Activated T-cell treated with anti-CD3 and anti-CD28 coated beads, Interleukin-2, amount 50 U/mL, for 72 hours (primary cell): ENCODE measurements around the gene FOXC1. TPM values are rescaled to one million over a fixed set of nuclear protein-coding genes. Genes with fewer than 3 reads are reported as not detected.

Experiments
- ATAC-seq, 2 donors: fragments of 150-1000 bp; cut with Tn5 transposase; replicated peaks in 1 of 2; 2 replicates each; pipeline ENCODE4 v1.10.0; 2021; ENCODE audit warnings: moderate library complexity in 2 of 2, mild to moderate bottlenecking in 1 of 2
- DNase-seq, 2 donors: peaks; one replicate each; pipeline ENCODE4 v3.0.0; 2021 to 2022; ENCODE audit warnings: mixed read lengths in 1 of 2
- H3K27ac Mint-ChIP-seq: one replicate; pipeline ENCODE4 v1.8.0; 2022; ENCODE audit warnings: mild to moderate bottlenecking, moderate library complexity, mixed read lengths
- H3K27me3 Mint-ChIP-seq: one replicate; pipeline ENCODE4 v1.8.0; 2022; ENCODE audit warnings: low read depth, mixed read lengths
- H3K36me3 Mint-ChIP-seq, 2 donors: one replicate each; pipeline ENCODE4 v1.8.0; 2022; ENCODE audit warnings: mixed read lengths in 2 of 2, mild to moderate bottlenecking in 1 of 2; ENCODE audit not compliant: insufficient read depth in 2 of 2
- H3K4me1 Mint-ChIP-seq: one replicate; pipeline ENCODE4 v1.8.0; 2022; ENCODE audit warnings: low read depth, mixed read lengths
- H3K4me3 Mint-ChIP-seq, 2 donors: one replicate each; pipeline ENCODE4 v1.8.0; 2022; ENCODE audit warnings: mild to moderate bottlenecking in 2 of 2, mixed read lengths in 2 of 2, moderate library complexity in 2 of 2
- H3K9me3 Mint-ChIP-seq, 2 donors: one replicate each; pipeline ENCODE4 v1.8.0; 2022; ENCODE audit warnings: mixed read lengths in 2 of 2
- total RNA-seq, 2 donors: library from RNA; stranded (reverse); gene quantifications; one replicate each; pipeline ENCODE4 v1.2.3, GENCODE V29; 2022

Gene FOXC1
- total RNA-seq, 2 donors from 2014 or later = 0.17 to 0.30 TPM

- H3K36me3 Mint-ChIP-seq = no peaks in the 10 kb centered on the region
- H3K4me1 Mint-ChIP-seq = no peaks in the 10 kb centered on the region
- no peak for ATAC-seq
Observed at GRCh38 chr6:1577146-1577680, 32.5 kb upstream of the FOXC1 start.

GRCh38 chr6:1577896-1578745 lies 31.6 kb upstream of the FOXC1 start:
- Mint-ChIP-seq H3K9me3 (no peaks in the 10 kb centered on the region), H3K4me1 (no peaks in the 10 kb centered on the region), H3K4me3 (no peak overlapping the region), H3K27me3 (no peaks in the 10 kb centered on the region), H3K36me3 (no peaks in the 10 kb centered on the region), H3K27ac (no peak overlapping the region)
- ATAC-seq (no peak), DNase-seq (no peak)

More at GRCh38 chr6:1577146-1577680, 32.5 kb upstream of the FOXC1 start:
- no peak for DNase-seq
- H3K9me3 Mint-ChIP-seq = no peaks in the 10 kb centered on the region
- H3K27ac Mint-ChIP-seq = no peak overlapping the region
- no peaks in the 10 kb centered on the region for H3K27me3 Mint-ChIP-seq
- no peak overlapping the region for H3K4me3 Mint-ChIP-seq

- Mint-ChIP-seq H3K4me1 (no peaks in the 10 kb centered on the region), H3K4me3 (no peak overlapping the region)
- no peak for ATAC-seq
Observed at GRCh38 chr6:1579096-1579495, 30.6 kb upstream of the FOXC1 start.

GRCh38 chr6:1580109-1580508 lies 29.6 kb upstream of the FOXC1 start:
- no peak overlapping the region for H3K27ac Mint-ChIP-seq
- H3K9me3 Mint-ChIP-seq = no peaks in the 10 kb centered on the region
- ATAC-seq (no peak), DNase-seq (no peak)
- H3K36me3 Mint-ChIP-seq = no peaks in the 10 kb centered on the region
- no peaks in the 10 kb centered on the region for H3K4me1 Mint-ChIP-seq
- no peak overlapping the region for H3K4me3 Mint-ChIP-seq
- no peaks in the 10 kb centered on the region for H3K27me3 Mint-ChIP-seq

More at GRCh38 chr6:1579096-1579495, 30.6 kb upstream of the FOXC1 start:
- no peak overlapping the region for H3K27ac Mint-ChIP-seq
- no peaks in the 10 kb centered on the region for H3K27me3 Mint-ChIP-seq
- H3K9me3 Mint-ChIP-seq = no peaks in the 10 kb centered on the region
- H3K36me3 Mint-ChIP-seq = no peaks in the 10 kb centered on the region
- no peak for DNase-seq

GRCh38 chr6:1580585-1580984 lies 29.1 kb upstream of the FOXC1 start:
- no peaks in the 10 kb centered on the region for H3K36me3 Mint-ChIP-seq

GRCh38 chr6:1581120-1581991 lies 28.4 kb upstream of the FOXC1 start:
- no peaks in the 10 kb centered on the region for H3K27me3 Mint-ChIP-seq
- no peak overlapping the region for H3K27ac Mint-ChIP-seq
- no peaks in the 10 kb centered on the region for H3K9me3 Mint-ChIP-seq
- no peak for DNase-seq
- H3K4me3 Mint-ChIP-seq = no peak overlapping the region
- no peaks in the 10 kb centered on the region for H3K4me1 Mint-ChIP-seq
- ATAC-seq = no peak
- H3K36me3 Mint-ChIP-seq = no peaks in the 10 kb centered on the region

More at GRCh38 chr6:1580585-1580984, 29.1 kb upstream of the FOXC1 start:
- Mint-ChIP-seq H3K27me3 (no peaks in the 10 kb centered on the region), H3K4me1 (no peaks in the 10 kb centered on the region), H3K9me3 (no peaks in the 10 kb centered on the region), H3K4me3 (no peak overlapping the region), H3K27ac (no peak overlapping the region)
- DNase-seq = no peak
- ATAC-seq = no peak

GRCh38 chr6:1584146-1584545 lies 25.6 kb upstream of the FOXC1 start:
- peaks cover 4% of the 10 kb centered on the region for H3K27me3 Mint-ChIP-seq
- no peak for DNase-seq
- no peaks in the 10 kb centered on the region for H3K4me1 Mint-ChIP-seq
- no peak for ATAC-seq
- no peak overlapping the region for H3K27ac Mint-ChIP-seq
- H3K4me3 Mint-ChIP-seq = no peak overlapping the region
- no peaks in the 10 kb centered on the region for H3K9me3 Mint-ChIP-seq
- H3K36me3 Mint-ChIP-seq = no peaks in the 10 kb centered on the region

GRCh38 chr6:1584996-1585668 lies 24.6 kb upstream of the FOXC1 start:
- Mint-ChIP-seq H3K36me3 (no peaks in the 10 kb centered on the region), H3K4me1 (no peaks in the 10 kb centered on the region), H3K9me3 (no peaks in the 10 kb centered on the region), H3K4me3 (no peak overlapping the region), H3K27ac (no peak overlapping the region), H3K27me3 (peaks cover 14% of the 10 kb centered on the region)
- no peak for ATAC-seq
- DNase-seq = no peak

GRCh38 chr6:1585669-1586049 lies 24.1 kb upstream of the FOXC1 start:
- no peak for DNase-seq
- Mint-ChIP-seq H3K4me1 (no peaks in the 10 kb centered on the region), H3K36me3 (no peaks in the 10 kb centered on the region), H3K9me3 (no peaks in the 10 kb centered on the region), H3K27ac (no peak overlapping the region), H3K4me3 (no peak overlapping the region), H3K27me3 (peaks cover 17% of the 10 kb centered on the region)
- no peak for ATAC-seq

- Mint-ChIP-seq H3K4me3 (no peak overlapping the region), H3K27ac (no peak overlapping the region), H3K27me3 (peaks cover 17% of the 10 kb centered on the region), H3K9me3 (no peaks in the 10 kb centered on the region), H3K4me1 (no peaks in the 10 kb centered on the region), H3K36me3 (no peaks in the 10 kb centered on the region)
- ATAC-seq (no peak), DNase-seq (no peak)
Observed at GRCh38 chr6:1586256-1586655, 23.5 kb upstream of the FOXC1 start.

GRCh38 chr6:1586861-1587450 lies 22.8 kb upstream of the FOXC1 start:
- Mint-ChIP-seq H3K36me3 (no peaks in the 10 kb centered on the region), H3K4me3 (no peak overlapping the region), H3K9me3 (no peaks in the 10 kb centered on the region), H3K27me3 (peaks cover 20% of the 10 kb centered on the region), H3K27ac (no peak overlapping the region), H3K4me1 (no peaks in the 10 kb centered on the region)
- ATAC-seq (no peak), DNase-seq (no peak)

GRCh38 chr6:1587546-1587945 lies 22.2 kb upstream of the FOXC1 start:
- no peak for DNase-seq
- Mint-ChIP-seq H3K27ac (no peak overlapping the region), H3K4me3 (no peak overlapping the region), H3K4me1 (no peaks in the 10 kb centered on the region), H3K9me3 (no peaks in the 10 kb centered on the region), H3K36me3 (no peaks in the 10 kb centered on the region), H3K27me3 (peaks cover 26% of the 10 kb centered on the region)
- no peak for ATAC-seq
